ENCODE measurements around the gene ZCCHC24.

ZCCHC24 gene

DNA sequence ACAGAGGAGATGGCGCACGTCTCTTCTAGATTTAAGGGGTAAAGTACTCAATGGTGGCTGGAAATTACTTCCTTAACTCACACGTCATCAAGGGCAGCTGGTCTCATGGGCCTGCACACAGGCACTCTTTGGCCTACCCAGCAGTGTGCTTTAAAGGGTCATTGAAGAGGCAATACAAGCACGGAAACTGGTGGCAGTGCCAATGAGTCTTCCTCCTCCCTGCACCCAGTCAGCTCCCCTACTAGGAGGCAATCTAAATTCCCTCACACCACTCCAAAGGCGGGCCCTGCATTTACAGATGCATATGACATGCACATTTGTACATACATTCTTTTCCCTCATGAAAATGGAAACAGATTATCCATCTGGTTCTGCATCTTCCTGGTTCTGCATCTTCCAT lies 50.8 kb downstream of the ZCCHC24 start:
- DNase-seq, result no peak

- DNase-seq, result no peak
Measured at GRCh38 chr10:79393924-79394610, 51.4 kb downstream of the ZCCHC24 start.

DNA sequence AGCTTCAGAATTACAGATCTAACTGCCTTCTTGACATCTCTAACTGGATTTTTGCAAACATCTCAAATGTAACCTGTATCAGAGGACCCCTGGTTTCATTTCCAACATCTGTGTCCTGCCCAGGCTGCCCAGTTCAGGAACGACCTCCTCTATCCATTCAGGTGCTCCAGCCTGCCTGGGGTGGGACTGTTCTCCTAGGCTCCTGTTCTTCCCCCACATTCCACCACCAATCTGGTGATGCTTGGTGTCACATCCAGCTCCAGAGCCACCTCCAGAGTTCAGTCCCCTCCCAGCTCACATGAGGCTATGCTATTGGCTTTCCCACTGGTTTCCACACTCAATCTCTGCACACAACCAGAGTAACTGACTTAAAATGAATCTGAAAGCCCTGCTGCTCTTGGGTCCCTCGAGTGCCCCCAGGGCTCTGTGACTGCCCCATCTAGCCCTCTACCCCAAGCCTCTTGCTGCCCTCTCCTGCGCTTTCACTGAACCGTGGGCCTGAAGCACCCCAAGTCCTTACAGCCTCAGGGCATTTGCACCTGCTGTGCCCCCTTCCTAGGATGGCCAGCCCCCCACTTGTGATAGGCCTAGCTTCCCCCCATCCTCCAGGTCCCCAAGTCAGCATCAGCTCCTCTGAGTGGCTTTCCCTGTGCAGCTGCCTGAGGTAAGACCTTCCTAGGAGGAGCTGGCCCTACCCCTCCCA lies 52.1 kb downstream of the ZCCHC24 start:
- DNase-seq, result no peak

DNA sequence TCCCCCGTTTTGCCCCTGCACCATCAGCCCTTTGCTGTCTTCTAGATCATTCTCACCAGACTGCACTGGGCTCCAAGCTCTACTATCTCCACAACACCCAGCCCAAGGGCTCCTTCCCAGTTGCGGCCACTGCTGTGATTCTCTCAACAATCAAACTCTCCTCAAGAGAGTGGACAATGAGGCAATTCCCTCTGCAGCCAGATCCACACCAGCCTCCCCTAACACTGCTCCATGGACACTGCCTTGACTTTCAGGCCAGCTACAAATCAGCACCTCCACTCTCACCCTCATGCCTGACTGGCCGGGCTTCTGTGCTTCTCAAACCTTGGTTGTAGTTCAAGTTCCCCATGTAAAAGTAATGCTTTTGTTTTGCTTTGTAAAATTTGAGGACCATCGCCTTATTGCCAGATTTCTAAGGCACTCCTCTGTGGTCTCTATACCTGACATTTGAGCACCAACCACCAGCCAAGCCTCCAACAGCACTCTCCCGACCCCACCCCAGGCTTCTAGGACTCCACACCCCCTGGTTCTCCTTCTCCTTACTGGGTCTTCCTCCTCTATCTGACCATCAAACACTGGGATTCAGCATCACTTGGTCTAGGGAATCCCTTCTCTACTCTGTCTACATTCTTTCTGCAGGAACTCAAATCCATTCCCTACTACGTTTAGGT lies 52.8 kb downstream of the ZCCHC24 start:
- DNase-seq, result no peak

GRCh38 chr10:79392020-79392398 lies 53.4 kb downstream of the ZCCHC24 start:
- DNase-seq, result no peak

DNA sequence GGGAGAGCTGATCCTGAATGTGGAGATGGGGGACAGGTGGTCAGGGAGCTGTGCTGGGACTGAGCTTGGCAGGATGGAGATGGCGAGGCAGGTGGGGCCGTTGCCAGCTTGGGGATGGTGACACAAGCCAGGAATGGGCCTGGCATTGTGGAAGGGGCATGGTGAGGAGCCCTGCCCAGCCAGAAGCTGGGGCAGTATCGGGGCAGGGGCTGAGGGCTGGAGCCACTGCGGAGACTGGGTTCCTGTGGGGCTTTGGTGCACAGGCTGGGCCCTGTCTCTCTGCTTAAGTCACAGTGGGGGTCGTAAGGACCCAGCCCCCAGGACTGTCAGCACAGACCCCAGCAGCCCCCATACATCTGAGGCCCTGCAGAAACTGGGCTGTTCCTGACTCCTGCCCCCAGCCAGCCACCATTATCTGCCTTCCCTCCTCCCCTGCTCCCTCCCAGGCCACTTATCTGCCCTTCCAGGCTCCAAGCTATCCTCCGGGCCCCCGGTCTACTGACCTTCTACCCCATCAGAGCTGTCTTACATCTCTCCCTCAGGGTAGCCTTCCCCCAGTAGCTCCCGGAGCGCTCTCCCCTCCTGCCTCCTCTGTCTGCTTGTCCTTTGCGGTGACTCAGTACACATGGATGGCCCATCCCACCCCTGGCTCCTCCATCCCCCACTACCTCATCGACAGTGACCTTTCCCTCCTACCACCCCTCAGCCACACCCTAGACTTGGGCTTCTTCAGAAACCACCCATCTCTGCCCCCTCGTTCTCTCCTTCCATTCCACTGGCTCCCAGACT lies 54.0 kb downstream of the ZCCHC24 start:
- no peak for DNase-seq

GRCh38 chr10:79390551-79391229 lies 54.7 kb downstream of the ZCCHC24 start:
- no peak for DNase-seq

GRCh38 chr10:79390057-79390456 lies 55.4 kb downstream of the ZCCHC24 start:
- no peak for DNase-seq

- no peak for DNase-seq
Measured at GRCh38 chr10:79387974-79388850, 57.2 kb downstream of the ZCCHC24 start.

DNA sequence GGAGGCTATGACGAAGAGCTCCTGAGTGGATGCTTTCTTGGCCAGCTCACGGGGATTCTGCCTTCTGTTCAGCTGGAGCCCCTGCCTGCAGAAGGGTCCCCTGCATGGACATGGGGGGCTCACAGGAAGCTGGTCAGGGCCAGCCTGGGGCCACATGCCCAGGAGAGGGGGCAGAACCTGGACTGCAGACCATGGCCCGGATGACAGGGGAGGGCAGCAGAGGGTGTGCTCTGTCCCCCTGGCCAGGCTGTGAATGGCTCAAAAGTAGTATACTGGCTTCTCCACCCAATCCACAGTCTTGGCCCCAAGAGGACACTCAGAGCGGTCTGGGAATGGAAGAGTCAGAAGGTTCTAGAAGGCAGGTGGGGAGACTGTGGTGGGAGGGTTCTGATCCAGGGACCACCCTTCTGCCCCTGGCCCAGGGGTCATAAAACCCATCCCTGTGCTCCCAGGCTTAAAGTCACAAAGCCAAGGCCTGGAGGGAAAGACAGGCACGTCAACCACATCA lies 57.9 kb downstream of the ZCCHC24 start:
- DNase-seq, result no peak

- DNase-seq, result no peak
Measured at GRCh38 chr10:79386637-79387465, 58.6 kb downstream of the ZCCHC24 start.

GRCh38 chr10:79385804-79386531 lies 59.5 kb downstream of the ZCCHC24 start:
- DNase-seq, result no peak

GRCh38 chr10:79385392-79385795 lies 60.0 kb downstream of the ZCCHC24 start:
- no peak for DNase-seq

- no peak for DNase-seq
Measured at GRCh38 chr10:79384773-79385391, 60.5 kb downstream of the ZCCHC24 start.

- DNase-seq, result no peak
Measured at GRCh38 chr10:79383974-79384606, 61.3 kb downstream of the ZCCHC24 start.

- no peak for DNase-seq
Measured at GRCh38 chr10:79382491-79382941, 62.9 kb downstream of the ZCCHC24 start.

- DNase-seq, result no peak
Measured at GRCh38 chr10:79381804-79382221, 63.6 kb downstream of the ZCCHC24 start.

GRCh38 chr10:79380946-79381721 lies 64.3 kb downstream of the ZCCHC24 start:
- no peak for DNase-seq

Measured in NCI-H2171 treated with DMSO at 0.1 percent for 48 hours (cell line).